GM18519 (cell line): ENCODE measurements around the gene OFD1.
"Not testable (repeated sequence)": the region's sequence is repeated elsewhere in the genome, so short reads cannot be mapped to it uniquely, and the experiment has no call there.

Experiments
- ATAC-seq: cut with Tn5 transposase; IDR thresholded peaks from one replicate; pipeline ENCODE4 v1.9.1; 2021; ENCODE audit warnings: mild to moderate bottlenecking, moderate library complexity; ENCODE audit not compliant: unreplicated experiment, low FRiP score

The OFD1 gene

DNA sequence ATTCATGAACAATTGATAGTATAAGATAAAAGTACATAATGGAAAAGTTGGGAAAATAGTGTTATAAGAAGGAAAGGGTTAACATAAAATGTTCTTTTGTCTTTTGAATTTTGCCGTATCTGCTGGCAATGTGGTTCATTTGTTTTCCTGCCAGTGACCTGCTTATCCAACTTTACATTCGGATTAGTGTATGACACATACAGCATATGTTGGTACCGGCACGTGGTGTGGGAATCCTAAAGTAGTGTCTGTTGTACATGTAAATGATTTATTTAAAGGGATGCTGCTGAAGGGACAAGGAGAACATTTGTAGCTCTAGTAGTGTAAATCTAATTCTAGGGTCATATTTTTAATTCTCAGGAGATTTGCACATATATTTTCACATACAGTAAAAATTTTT lies 34.2 kb upstream of the OFD1 start:
- ATAC-seq = no peak

DNA sequence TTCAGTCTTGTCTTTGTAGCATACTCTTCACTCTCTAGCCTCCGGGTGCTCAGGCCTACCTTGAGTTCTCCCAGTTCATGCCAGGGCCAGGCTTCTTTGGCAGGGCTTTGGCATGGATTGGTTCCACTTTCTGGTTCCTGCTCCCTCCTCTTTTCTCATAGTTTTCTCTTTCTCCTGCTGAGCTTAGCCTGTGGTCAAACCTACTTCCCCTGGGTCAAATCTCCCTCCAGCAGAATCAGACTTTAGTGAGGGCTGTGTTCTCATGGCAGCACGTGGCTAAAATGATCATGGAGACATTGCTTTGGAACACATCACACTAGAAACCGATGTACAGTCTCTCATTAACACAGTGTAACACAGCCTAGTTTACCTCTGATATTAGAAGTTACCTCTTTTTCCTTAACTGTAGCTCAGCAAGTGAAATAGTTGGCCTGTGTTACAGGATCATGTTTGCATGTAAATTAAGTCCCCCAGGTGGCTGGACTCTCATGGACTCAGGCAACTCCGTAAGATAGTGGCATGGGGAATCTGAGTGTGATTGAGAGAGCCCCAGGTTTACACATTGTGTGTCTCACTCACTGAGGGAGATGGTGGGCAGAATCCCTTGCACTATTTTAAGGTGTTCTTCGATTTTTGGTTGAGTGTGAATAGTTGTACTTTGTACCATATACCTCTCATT lies 32.3 kb upstream of the OFD1 start:
- no peak for ATAC-seq

DNA sequence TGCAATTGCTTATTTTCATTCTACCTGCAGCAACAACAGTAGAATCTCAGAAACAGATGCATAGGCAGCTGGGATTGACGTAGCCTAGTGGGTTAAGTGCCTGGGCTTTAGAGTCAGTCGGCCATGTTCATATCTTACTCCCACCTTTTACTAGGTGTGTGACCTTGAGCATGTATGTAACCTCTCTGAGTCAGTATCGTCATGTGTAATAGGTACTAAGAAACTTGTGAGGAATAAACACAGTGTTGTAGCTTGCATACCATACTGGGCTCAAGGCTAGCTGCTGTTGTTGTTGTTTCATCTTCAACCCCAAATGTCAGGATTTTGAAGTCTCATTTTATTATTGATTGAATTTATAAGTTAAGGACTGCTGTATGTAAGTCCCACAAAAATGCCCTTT lies 31.4 kb upstream of the OFD1 start:
- no peak for ATAC-seq

DNA sequence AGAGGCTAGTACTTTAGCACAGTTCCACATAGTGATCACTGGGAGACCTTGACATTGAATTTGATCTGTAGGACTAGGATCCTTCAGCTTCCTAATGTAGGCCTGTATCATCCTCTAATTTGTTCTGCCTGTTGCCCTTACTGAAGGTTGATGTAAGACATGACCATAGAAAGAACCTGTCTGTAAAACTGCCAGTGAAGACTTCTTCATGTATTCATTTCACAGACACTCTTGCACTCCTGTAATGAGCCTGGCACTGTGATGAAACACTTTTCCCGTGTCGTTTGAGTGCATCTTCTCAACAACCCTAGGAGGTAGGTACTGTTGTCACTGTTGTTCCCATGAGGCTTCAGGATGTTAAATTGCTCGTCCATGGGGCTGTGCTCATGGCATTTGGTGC lies 31.0 kb upstream of the OFD1 start:
- ATAC-seq = no peak

DNA sequence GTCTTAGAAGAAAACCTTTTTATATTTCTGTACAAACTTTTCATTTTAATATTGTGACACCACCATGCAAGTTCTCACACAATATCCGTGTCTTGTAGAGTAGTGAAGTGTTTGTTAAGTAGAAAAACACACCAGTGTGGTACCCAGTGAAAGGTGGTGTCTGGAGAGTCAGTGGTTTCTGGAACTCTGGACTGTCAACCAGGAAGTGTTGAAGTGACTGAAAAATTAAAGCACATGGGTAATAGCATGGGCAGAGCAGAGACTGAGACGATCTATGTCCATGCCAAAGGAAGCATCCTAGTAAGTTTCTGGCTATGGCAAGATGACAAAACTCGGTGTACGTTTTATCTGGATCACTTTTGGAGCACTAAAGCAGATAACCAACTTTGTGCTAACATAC lies 23.4 kb upstream of the OFD1 start:
- no peak for ATAC-seq

DNA sequence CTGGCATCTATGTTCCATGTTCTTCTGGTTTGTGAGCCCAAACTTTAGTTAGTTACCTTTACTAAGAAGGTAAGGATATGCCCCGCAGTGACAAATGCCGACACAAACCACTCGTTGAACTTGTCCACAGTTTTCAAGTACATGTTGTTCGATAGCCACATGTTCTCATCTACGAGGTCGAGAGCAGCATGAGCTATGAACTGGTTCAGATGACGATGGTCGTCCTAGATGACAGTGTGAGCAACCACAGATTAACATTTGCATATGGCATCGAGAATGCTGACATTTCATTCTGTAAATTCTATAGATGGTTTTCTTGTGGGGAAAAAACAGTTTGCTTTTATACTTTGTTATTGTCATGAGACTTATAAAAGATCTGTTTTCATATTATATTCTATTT lies 18.1 kb upstream of the OFD1 start:
- no peak for ATAC-seq

DNA sequence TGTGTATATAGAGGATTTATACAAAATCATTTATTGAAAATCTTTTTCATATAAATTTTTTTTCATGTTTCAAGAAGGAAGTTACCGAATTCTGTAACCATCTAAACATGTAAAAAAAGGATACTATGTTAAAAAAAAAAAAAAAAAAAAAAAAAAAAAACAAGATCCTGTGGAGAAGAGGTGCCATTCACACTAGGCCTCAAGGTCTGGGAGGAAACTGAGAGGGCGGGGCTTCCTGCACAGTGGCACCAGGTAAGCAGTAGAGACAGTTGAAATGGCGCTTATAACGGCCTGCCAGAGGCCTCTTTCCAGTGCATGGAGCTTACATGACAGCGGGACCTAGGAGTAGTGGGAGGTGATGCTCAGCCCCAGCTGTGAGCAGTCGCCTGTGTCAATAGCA lies 17.6 kb upstream of the OFD1 start:
- ATAC-seq = no peak

DNA sequence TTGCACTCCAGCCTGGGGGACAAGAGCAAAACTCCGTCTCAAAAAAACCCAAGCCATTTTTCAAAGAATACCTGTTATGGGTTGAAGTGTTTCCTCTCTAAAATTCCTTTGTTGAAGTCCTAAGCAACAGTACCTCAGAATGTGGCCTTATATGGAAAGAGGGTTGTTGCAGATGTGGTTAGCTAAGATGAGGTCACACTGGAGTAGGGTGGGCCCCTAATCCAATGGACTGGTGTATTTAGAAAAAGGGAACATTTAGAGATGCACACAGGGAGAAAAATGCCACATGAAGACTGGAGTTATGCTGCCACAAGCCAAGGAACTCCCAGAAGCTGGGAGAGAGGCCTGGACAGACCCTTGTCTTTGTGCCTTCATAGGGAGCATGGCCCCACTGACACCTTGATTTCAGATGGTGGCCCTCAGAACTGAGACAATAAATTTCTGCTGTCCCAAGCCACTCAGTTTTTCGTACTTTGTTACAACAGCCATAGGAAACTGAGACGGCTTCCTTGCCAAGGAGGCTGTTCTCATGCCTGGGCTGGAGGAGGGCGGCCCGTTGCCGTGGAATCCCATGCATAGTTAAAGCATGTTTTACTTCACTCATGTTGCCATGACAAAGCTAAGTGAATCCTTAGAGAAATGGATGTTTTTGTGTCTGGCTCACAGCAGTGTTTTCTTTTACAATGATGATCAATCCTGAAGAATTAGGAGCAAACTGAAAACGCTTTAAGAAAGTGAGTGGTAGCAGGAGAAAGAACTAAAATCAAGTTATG lies 16.7 kb upstream of the OFD1 start:
- no peak for ATAC-seq

DNA sequence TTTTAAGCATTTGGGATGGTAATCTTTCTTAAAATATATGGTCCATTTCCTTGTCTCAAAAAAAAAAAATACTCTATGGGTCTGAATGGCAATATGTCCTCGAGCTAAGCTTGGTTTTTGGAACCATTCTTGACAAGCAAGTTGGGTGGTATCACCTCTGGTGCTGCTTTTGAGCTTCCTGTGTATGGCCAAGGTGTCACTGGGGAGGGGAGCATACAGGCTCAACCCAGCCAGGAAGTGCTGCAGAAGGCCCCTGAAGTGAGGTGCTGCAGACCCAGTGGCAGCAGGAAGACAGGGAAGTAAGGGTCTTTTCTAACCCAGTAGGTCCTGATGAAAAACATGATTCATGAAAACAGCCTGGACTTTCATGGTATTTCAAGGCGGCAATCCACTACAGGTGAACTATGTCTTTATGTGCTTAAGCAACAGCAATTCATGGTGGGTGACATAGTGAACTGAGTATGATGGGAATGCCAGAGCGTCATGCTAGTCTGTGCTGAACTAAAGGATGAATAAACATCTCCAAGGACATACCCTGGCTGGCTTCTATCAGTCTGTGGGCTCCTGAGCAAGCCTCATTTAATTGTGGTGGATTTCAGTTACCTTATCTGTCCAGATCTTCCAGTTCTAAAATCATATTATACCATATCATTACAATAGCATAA lies 15.2 kb upstream of the OFD1 start:
- no peak for ATAC-seq

DNA sequence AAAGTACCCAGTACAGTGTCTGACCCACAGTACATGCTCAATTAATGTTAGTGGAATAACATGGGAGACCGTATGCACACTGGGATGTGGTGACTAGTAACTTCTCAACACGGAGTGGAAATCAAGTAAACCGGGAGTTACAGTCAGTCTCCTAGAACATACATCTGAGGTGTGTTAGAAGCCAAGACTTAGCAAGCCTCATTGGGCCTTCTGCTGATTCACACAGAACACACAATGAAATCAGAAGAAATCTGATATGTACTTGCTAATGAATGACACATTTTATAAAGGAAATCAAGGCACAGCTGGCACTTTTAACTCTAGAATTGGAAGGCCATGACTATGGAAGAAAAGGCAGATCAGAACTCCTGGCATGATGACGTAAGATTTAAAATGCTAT lies 13.2 kb upstream of the OFD1 start:
- ATAC-seq = no peak

DNA sequence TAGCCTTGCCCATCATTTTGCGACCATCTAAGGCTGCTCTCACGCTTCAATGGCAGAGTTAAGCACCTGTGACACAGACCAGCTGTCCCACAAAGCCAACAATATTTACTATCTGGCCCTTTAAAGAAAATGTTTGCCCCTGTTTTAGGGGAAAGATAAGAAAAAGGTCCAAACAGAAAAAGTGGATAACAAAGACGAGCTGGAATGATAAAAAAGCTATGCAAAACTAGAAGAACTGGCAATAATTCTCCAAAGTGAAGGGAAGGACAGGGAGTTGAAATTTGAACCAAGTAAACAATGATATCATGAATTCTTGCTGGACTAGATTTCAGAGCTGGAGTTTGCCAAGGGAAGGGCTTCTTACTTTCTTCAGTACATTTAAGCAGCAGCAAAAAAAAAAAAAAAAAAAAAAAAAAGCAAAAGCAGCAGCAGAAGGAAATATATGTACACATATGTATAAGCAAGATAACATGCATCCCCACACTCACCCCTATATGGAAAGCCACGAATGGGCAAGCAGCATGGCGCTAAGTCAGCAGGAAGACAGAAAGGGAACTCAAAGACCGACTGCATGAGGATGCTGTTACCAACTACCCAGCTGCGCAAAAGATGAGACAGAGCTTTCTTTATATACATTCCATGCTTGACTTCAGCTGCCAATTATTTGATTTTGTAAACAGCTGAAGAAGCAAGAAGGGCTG lies 12.6 kb upstream of the OFD1 start:
- no peak for ATAC-seq

DNA sequence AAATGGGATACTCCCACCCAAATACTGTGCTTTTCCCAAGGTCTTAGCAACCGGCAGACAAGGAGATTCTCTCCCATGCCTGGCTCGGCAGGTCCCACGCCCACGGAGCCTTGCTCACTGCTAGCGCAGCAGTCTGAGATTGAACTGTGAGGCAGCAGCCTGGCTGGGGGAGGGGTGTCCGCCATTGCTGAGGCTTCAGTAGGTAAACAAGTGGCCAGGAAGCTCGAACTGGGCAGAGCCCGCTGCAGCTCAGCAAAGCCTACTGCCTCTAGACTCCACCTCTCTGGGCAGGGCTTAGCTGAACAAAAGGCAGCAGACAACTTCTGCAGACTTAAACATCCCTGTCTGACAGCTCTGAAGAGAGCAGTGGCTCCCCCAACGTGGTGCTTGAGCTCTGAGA lies 9.7 kb upstream of the OFD1 start:
- ATAC-seq = not testable (repeated sequence)

DNA sequence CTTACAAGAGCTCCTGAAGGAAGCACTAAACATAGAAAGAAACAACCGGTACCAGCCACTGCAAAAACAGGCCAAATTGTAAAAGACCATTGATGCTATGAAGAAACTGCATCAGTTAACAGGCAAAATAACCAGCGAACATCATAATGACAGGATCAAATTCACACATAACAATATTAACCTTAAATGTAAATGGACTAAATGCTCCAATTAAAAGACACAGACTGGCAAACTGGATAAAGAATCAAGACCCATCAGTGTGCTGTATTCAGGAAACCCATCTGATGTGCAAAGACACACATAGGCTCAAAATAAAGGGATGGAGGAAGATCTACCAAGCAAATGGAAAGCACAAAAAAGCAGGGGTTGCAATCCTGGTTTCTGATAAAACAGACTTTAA lies 8.0 kb upstream of the OFD1 start:
- not testable (repeated sequence) for ATAC-seq

DNA sequence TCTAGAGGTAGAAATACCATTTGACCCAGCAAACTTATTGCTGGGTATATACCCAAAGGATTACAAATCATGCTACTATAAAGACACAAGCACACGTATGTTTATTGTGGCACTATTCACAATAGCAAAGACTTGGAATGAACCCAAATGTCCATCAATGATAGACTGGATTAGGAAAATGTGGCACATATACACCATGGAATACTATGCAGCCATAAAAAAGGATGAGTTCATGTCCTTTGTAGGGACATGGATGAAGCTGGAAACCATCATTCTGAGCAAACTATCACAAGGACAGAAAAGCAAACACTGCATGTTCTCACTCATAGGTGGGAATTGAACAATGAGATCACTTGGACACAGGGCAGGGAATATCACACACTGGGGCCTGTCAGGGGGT lies 4.0 kb upstream of the OFD1 start:
- not testable (repeated sequence) for ATAC-seq

DNA sequence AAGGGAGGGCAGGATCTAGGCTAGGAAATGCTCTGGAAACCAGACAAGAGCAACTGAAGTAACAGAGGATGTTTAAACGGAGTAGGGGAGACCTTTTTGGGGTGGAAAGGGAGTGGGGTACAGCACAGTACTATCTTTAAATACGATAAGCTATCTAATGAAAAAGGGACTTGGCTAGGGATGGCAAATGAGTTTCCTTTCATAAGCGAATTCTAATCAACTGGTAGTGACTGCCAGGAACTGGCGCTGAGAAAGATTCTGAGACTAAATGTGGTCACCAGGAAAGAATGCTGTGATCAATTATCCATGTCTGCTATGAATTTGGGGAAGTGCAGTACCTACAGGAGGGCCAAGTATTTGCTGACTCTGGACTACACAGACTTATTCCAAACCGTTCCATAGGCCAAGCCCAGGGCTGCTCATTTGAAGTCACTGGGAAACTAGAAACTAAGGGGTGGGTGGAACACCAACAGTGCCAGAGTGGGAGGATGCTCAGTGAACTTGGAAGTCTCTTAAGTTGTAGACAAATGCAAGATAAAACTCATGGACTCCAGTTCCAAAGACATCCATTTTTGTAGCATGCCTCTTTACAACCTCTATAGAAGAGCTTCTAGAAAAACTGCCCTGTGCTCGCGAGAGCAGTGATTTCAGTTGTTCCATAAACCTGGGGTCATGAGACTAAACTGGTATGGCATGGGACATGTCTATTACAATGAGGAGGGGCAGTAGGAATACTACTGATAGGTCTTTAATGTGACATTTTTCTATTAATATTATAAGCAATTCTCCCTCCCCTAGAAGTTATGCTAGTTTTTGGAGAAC lies 2.1 kb upstream of the OFD1 start:
- no peak for ATAC-seq

DNA sequence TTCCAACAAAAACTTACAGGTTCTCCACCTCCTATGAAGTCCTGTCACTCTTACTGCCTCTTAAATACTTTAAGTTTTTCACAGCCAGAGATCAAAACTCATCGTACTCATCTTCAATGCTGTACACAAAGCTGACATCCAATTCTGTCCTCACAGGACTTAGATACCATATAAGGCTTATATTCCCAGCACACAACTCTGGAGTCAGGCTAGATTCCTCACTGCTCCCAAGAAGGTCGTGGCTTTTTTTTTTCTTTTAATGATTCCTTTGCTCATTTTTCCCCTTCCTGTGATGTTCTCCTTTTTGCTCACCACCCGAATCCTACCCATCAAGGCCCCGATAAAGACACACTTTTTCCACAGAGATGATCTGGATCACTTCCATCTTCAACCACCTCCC lies 1.0 kb upstream of the OFD1 start:
- no peak for ATAC-seq

DNA sequence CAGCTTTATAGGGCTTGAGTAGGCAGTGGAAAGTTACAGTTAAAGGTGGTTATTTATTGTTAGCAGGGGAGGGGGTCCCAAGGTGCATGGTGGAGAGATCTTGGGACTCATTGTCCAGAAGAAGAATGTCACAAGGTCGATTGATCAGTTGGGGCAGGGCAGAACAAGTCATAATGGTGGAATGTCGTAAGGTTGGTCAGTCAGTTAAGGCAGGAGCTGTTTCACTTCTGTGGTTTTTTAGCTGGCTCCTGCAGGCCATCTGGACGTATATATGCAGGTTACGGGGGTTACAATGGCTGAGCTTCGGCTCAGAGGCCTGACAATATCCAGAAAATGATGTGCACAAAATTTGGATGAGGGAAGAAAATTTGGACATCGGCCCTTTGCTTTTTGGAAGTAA lies 7.1 kb downstream of the OFD1 start:
- no peak for ATAC-seq

DNA sequence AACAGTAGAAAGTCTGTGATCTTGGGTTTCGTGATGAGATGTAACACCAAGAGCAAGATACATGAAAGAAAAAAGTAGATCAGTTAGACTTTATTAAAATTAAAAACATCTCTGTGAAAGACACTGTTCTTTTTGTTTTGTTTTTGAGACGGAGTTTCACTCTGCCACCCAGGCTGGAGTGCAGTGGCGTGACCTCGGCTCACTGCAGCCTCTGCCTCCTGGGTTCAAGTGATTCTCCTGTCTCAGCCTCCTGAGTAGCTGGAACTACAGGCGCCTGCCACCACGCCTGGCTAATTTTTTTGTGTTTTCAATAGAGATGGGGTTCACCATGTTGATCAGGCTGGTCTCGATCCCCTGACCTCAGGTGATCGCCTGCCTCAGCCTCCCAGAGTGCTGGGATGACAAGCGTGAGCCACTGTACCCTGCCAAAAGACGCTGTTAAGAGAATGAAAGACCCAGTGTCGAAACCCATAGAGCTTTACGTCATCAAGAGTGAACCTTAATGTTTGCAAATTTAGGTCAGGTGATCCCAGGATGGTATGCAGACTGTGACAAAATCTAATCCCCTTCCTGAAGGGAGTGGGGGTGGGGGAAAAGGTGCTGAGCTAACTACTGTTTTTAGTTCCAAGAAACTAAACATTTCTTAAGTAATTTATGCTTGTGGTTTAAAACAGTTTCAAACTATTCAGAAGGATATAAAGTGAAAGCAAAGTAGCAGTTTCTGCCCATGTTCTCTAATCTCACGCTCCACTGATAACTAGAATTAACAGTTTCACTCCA lies 8.0 kb downstream of the OFD1 start:
- ATAC-seq = peak; percentile 83

DNA sequence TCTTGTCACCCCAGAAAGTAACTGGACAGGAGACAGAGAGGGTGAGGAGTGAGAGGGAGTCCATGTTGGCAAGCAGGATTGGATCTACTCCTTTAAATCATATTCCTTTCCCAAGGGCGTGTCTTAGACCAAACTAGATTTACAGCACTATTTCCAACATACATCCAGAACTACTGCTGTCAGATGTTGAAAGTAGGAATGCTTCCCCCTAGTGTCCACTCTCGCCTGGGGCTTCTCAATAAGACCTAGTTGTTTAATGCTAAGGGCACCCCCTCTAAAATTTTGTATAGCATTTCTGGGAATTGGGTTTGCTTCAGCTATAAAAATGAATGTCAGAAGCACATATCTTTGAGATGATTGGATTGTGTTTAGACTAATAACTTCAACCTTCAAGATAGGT lies 13.3 kb downstream of the OFD1 start:
- no peak for ATAC-seq

DNA sequence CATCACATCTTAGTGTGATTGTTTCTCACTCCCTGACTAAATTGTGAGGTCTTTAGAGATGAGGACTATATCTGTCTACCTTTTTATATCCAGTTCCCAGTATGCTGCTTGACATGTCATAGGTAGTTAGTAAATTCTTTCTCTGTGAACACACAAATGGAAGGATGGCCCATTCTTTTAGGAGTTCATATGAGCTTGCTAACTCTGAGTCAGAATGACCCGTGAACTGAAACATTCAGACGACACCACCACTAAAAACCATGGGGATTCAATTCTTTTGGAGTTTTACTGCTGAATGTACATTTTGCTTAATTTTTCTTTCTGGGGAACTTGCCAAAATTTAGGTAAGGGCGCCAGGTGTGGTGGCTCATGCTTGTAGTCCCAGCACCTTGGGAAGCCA lies 13.9 kb downstream of the OFD1 start:
- ATAC-seq = no peak
